Measurements from ENCODE around the gene SYT1. TPM values are rescaled to one million over a fixed set of nuclear protein-coding genes. Genes with fewer than 3 reads are reported as not detected.

SYT1 gene
- total and polyA plus RNA-seq, 7 donors, result 2.8 to 20.0 (median 10.6) TPM; not detected in 1

DNA sequence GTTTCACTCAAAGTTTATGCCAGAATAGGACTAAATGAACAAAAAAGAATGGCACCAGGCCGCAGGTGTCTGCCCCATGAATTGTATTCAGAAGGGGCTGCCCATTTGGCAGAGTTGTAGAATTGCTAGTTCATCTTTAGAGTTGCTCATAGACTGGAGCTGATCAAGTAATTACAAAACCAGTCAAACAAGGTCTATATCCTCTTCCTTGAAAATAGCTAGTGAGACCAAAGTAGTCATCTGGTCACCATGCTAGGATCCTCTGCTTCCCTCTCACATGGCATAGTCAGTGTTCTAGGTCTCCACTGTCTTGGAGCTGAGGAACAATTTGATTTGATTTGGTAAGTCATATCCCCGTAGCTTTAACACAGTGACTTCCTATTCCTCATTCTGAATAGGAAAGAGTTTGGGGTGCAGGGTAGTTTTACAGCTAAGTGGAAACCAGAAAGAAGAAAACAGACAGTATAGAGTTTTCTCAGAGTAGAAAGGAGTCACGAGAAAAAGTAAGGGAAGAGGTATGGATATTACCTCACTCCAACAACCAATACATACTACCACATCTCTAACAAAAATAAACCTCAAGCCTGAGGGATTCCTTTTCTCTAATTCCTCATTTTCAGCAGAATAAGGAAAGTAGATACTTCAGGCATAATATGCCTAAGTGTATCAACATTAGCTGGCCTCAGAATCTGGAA, 574.1 kb downstream of the SYT1 start:
- Histone ChIP-seq H3K4me3 (no peak overlapping the region), H3K27ac (no peak overlapping the region), H3K27me3 (no peaks in the 10 kb centered on the region), H3K4me1 (peaks cover 0 to 18% (median 11%) of the 10 kb centered on the region in 4 donors), H3K9me3 (no peaks in the 10 kb centered on the region), H3K36me3 (no peaks in the 10 kb centered on the region)
- 83 to 86% methylated on average over 3 of the region's 3 CpGs for WGBS, 2 donors
- no peak for DNase-seq
- TF ChIP-seq EP300 (IDR thresholded peaks at IDR 0.05), result no peak
- TF ChIP-seq, protein P1, sequence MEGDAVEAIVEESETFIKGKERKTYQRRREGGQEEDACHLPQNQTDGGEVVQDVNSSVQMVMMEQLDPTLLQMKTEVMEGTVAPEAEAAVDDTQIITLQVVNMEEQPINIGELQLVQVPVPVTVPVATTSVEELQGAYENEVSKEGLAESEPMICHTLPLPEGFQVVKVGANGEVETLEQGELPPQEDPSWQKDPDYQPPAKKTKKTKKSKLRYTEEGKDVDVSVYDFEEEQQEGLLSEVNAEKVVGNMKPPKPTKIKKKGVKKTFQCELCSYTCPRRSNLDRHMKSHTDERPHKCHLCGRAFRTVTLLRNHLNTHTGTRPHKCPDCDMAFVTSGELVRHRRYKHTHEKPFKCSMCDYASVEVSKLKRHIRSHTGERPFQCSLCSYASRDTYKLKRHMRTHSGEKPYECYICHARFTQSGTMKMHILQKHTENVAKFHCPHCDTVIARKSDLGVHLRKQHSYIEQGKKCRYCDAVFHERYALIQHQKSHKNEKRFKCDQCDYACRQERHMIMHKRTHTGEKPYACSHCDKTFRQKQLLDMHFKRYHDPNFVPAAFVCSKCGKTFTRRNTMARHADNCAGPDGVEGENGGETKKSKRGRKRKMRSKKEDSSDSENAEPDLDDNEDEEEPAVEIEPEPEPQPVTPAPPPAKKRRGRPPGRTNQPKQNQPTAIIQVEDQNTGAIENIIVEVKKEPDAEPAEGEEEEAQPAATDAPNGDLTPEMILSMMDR (IDR thresholded peaks at IDR 0.05), result no peak
- TF ChIP-seq POLR2A (IDR thresholded peaks at IDR 0.05), result no peak
- TF ChIP-seq POLR2AphosphoS5 (IDR thresholded peaks at IDR 0.05), result no peak
- intact Hi-C loops (cut with DNase I), result no loop called here

GRCh38 chr12:79439175-79439825, 574.7 kb downstream of the SYT1 start:
- TF ChIP-seq POLR2AphosphoS5 (IDR thresholded peaks at IDR 0.05) (peak in 2 of 4 donors; percentile 7 to 45), POLR2A (IDR thresholded peaks at IDR 0.05) (no peak), EP300 (IDR thresholded peaks at IDR 0.05) (peak in 1 of 4 donors; percentile 5)
- TF ChIP-seq, protein P1 (IDR thresholded peaks at IDR 0.05), result no peak
- 83 to 89% methylated on average over 3 of the region's 3 CpGs for WGBS, 2 donors
- Histone ChIP-seq H3K27ac (peak overlapping the region in 1 of 4 donors; percentile 23), H3K4me1 (peaks cover 0 to 18% (median 11%) of the 10 kb centered on the region in 4 donors), H3K4me3 (no peak overlapping the region), H3K27me3 (no peaks in the 10 kb centered on the region), H3K9me3 (no peaks in the 10 kb centered on the region), H3K36me3 (no peaks in the 10 kb centered on the region)
- DNase-seq, result no peak
- intact Hi-C loops (cut with DNase I), result no loop called here

GRCh38 chr12:79441534-79441933, 577.0 kb downstream of the SYT1 start:
- H3K4me1 ChIP-seq, result peaks cover 0 to 18% (median 11%) of the 10 kb centered on the region in 4 donors
- H3K27ac ChIP-seq, result no peak overlapping the region
- H3K9me3 ChIP-seq, result no peaks in the 10 kb centered on the region
- no peaks in the 10 kb centered on the region for H3K27me3 ChIP-seq
- H3K36me3 ChIP-seq, result no peaks in the 10 kb centered on the region
- DNase-seq, result no peak
- intact Hi-C loops (cut with DNase I), result no loop called here
- TF ChIP-seq POLR2A (IDR thresholded peaks at IDR 0.05) (no peak), EP300 (IDR thresholded peaks at IDR 0.05) (no peak), POLR2AphosphoS5 (IDR thresholded peaks at IDR 0.05) (no peak)
- TF ChIP-seq, protein P1 (IDR thresholded peaks at IDR 0.05), result no peak
- WGBS, 2 donors, result 92 to 95% methylated on average over 4 of the region's 4 CpGs
- H3K4me3 ChIP-seq, result no peak overlapping the region

DNA sequence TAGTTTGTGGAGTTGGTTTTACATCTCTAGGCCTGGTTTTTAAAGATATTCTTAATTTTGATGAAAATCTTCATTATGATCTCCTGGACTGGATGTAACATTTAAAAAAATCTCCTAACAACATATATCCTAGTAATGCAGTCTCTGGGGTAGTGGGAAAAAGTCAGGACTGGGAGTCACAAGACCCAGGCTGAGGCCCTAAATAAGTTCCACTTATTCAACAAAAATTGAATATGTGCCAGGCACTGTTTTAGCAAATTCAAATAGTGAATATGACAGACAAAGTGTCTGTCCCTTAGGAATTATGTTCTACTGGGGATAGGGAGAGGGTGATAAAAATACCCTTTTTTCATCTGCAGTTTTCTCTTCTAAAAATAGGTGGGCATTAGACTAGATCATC, 577.8 kb downstream of the SYT1 start:
- H3K4me1 ChIP-seq, result peaks cover 0 to 18% (median 11%) of the 10 kb centered on the region in 4 donors
- no peak overlapping the region for H3K27ac ChIP-seq

More for the DNA sequence above, 577.8 kb downstream of the SYT1 start:
- H3K4me3 ChIP-seq, result no peak overlapping the region
- intact Hi-C loops (cut with DNase I), result no loop called here
- H3K9me3 ChIP-seq, result no peaks in the 10 kb centered on the region
- no peak for DNase-seq
- H3K27me3 ChIP-seq, result no peaks in the 10 kb centered on the region
- TF ChIP-seq POLR2AphosphoS5 (IDR thresholded peaks at IDR 0.05) (no peak), EP300 (IDR thresholded peaks at IDR 0.05) (no peak), POLR2A (IDR thresholded peaks at IDR 0.05) (no peak)
- TF ChIP-seq, protein P1 (IDR thresholded peaks at IDR 0.05), result no peak
- no peaks in the 10 kb centered on the region for H3K36me3 ChIP-seq

Measured in sigmoid colon (tissue), 7 donors.